Activated CD8-positive, alpha-beta T cell treated with anti-CD3 and anti-CD28 coated beads for 36 hours (primary cell): ENCODE measurements around the gene CADPS. TPM values are rescaled to one million over a fixed set of nuclear protein-coding genes. Genes with fewer than 3 reads are reported as not detected.

Experiments used
- ATAC-seq: fragments of 200-7000 bp; cut with Tn5 transposase; one replicate; pipeline ENCODE4 v1.10.0; 2021; ENCODE audit warnings: mild to moderate bottlenecking, moderate library complexity
- CTCF ChIA-PET: fragments of 350-600 bp; sonication (Branson Sonifier 250); formaldehyde crosslinking; loops from one replicate; lab custom pipeline; 2021; ENCODE audit warnings: antibody characterized with exemption; lab: Charles Lee
- POLR2A ChIA-PET: fragments of 350-600 bp; sonication (Branson Sonifier 250); formaldehyde crosslinking; loops from one replicate; lab custom pipeline; 2021; ENCODE audit warnings: antibody characterized with exemption; lab: Charles Lee
- DNase-seq: peaks from one replicate; pipeline ENCODE4 v3.0.0-alpha.2; 2020
- H3K27ac Mint-ChIP-seq: one replicate; pipeline ENCODE4 v1.8.0; 2021; ENCODE audit warnings: mild to moderate bottlenecking, mixed read lengths
- H3K27me3 Mint-ChIP-seq: one replicate; pipeline ENCODE4 v1.8.0; 2021; ENCODE audit warnings: mixed read lengths
- H3K36me3 Mint-ChIP-seq: one replicate; pipeline ENCODE4 v1.8.0; 2021; ENCODE audit warnings: low read depth, mixed read lengths
- H3K4me1 Mint-ChIP-seq: one replicate; pipeline ENCODE4 v1.8.0; 2021; ENCODE audit warnings: low read depth, mixed read lengths
- H3K4me3 Mint-ChIP-seq: one replicate; pipeline ENCODE4 v1.8.0; 2021; ENCODE audit warnings: mild to moderate bottlenecking, moderate library complexity, mixed read lengths
- H3K9me3 Mint-ChIP-seq: one replicate; pipeline ENCODE4 v1.8.0; 2021; ENCODE audit warnings: mixed read lengths
- intact Hi-C: fragments of 100-400 bp; cut with micrococcal nuclease; formaldehyde crosslinking; loops from one replicate; pipeline ENCODE4 v1.10.0; 2022
- total RNA-seq, 2 experiments: library from RNA; stranded (reverse); gene quantifications; one replicate each; pipeline ENCODE4 v1.2.3, GENCODE V29; 2021
- TF ChIP-seq, protein P1 (sequence below): fragments of 200-600 bp; IDR thresholded peaks from one replicate; pipeline ENCODE4 v1.8.0; 2022; ENCODE audit warnings: antibody characterized with exemption, mild to moderate bottlenecking

The CADPS gene
- total RNA-seq, result not detected

- intact Hi-C loops, result no loop called here
- TF ChIP-seq, protein P1, sequence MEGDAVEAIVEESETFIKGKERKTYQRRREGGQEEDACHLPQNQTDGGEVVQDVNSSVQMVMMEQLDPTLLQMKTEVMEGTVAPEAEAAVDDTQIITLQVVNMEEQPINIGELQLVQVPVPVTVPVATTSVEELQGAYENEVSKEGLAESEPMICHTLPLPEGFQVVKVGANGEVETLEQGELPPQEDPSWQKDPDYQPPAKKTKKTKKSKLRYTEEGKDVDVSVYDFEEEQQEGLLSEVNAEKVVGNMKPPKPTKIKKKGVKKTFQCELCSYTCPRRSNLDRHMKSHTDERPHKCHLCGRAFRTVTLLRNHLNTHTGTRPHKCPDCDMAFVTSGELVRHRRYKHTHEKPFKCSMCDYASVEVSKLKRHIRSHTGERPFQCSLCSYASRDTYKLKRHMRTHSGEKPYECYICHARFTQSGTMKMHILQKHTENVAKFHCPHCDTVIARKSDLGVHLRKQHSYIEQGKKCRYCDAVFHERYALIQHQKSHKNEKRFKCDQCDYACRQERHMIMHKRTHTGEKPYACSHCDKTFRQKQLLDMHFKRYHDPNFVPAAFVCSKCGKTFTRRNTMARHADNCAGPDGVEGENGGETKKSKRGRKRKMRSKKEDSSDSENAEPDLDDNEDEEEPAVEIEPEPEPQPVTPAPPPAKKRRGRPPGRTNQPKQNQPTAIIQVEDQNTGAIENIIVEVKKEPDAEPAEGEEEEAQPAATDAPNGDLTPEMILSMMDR, result no peak
- no peak within 1 kb of the TSS for H3K4me3 Mint-ChIP-seq
- POLR2A ChIA-PET, result no interaction called here
- DNase-seq (no peak), ATAC-seq (no peak)
- H3K36me3 Mint-ChIP-seq, result peaks cover 3% of the 10 kb centered on the region
- H3K27me3 Mint-ChIP-seq, result peaks cover 43% of the 10 kb centered on the region
- H3K4me1 Mint-ChIP-seq, result no peaks in the 10 kb centered on the region
- no peak within 1 kb of the TSS for H3K27ac Mint-ChIP-seq
- CTCF ChIA-PET, result no interaction called here
- H3K9me3 Mint-ChIP-seq, result no peaks in the 10 kb centered on the region
Observed at GRCh38 chr3:62874711-62875557, at the start of gene CADPS. Gene CADPS (minus strand): TSS chr3:62875416. CDS start chr3:62875029, 387 bp downstream.

DNA sequence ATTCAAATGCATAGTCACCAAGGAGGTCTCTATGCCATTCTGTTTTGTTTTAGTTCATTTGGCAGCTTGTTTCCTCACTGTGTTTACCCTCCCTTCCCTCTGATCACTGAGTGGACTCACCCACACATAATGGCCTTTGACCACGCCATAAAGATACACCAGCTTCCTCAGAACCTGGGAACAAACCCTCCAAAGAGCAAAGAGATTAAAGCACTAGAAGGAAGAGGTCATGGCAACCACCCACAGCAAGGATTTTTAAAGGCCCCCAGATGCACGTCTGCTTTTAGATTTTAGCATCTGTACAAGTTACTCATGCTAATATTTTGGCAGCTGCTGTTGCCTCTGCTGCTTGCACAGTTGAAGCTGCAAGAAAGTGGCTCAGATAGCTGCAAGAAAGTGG, 47.9 kb upstream of the CADPS start:
- Mint-ChIP-seq H3K4me3 (no peak overlapping the region), H3K4me1 (no peaks in the 10 kb centered on the region)
- CTCF ChIA-PET, result no interaction called here

DNA sequence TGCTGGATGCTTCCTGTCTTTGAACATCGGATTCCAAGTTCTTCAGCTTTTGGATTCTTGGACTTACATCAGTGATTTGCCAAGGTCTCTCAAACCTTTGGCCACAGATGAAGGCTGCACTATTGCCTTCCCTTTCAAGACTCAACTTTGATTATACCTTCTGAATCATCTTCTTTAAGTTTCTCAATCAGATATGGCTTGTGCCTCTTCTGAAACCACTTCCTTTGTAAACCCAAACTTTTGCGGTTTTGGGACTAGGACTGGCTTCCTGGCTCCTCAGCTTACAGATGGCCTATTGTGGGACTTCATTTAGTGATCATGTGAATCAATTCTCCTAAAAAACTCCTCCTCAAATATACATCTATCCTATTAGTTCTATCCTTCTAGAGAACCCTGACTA, 47.1 kb upstream of the CADPS start:
- ATAC-seq (no peak), DNase-seq (no peak)
- ChIA-PET CTCF (no interaction called here), POLR2A (no interaction called here)
- Mint-ChIP-seq H3K4me3 (no peak overlapping the region), H3K27ac (no peak overlapping the region), H3K9me3 (no peaks in the 10 kb centered on the region), H3K27me3 (no peaks in the 10 kb centered on the region), H3K4me1 (no peaks in the 10 kb centered on the region), H3K36me3 (no peaks in the 10 kb centered on the region)
- intact Hi-C loops, result no loop called here
- TF ChIP-seq, protein P1, result no peak

More for the DNA sequence above, 47.9 kb upstream of the CADPS start:
- no peak overlapping the region for H3K27ac Mint-ChIP-seq
- H3K27me3 Mint-ChIP-seq, result no peaks in the 10 kb centered on the region
- POLR2A ChIA-PET, result no interaction called here
- no peak for ATAC-seq
- intact Hi-C loops, result no loop called here
- no peaks in the 10 kb centered on the region for H3K9me3 Mint-ChIP-seq
- TF ChIP-seq, protein P1, result no peak
- H3K36me3 Mint-ChIP-seq, result no peaks in the 10 kb centered on the region
- DNase-seq, result no peak

GRCh38 chr3:62920466-62920784, 45.2 kb upstream of the CADPS start:
- TF ChIP-seq, protein P1, result no peak
- Mint-ChIP-seq H3K27ac (no peak overlapping the region), H3K9me3 (peaks cover 3% of the 10 kb centered on the region), H3K36me3 (no peaks in the 10 kb centered on the region), H3K27me3 (no peaks in the 10 kb centered on the region), H3K4me3 (no peak overlapping the region), H3K4me1 (no peaks in the 10 kb centered on the region)
- POLR2A ChIA-PET, result no interaction called here
- CTCF ChIA-PET, result no interaction called here
- no peak for ATAC-seq
- no peak for DNase-seq
- intact Hi-C loops, result no loop called here

GRCh38 chr3:62919784-62920465, 44.7 kb upstream of the CADPS start:
- TF ChIP-seq, protein P1, result no peak
- DNase-seq (no peak), ATAC-seq (no peak)
- ChIA-PET POLR2A (no interaction called here), CTCF (no interaction called here)
- Mint-ChIP-seq H3K9me3 (peaks cover 6% of the 10 kb centered on the region), H3K36me3 (no peaks in the 10 kb centered on the region), H3K4me3 (no peak overlapping the region), H3K4me1 (no peaks in the 10 kb centered on the region), H3K27ac (no peak overlapping the region), H3K27me3 (no peaks in the 10 kb centered on the region)
- intact Hi-C loops, result no loop called here
